ENCODE results near the gene LGI2. TPM values are rescaled to one million over a fixed set of nuclear protein-coding genes. Genes with fewer than 3 reads are reported as not detected.
A peak's percentile ranks its signal among the peaks of the same experiment; 100 is the strongest.

The LGI2 gene
- total RNA-seq, 1 donor from 2014 or later, result 0.84 TPM

GRCh38 chr4:24973747-24974601 is 56.8 kb downstream of the LGI2 start:
- TF ChIP-seq CTCF (IDR thresholded peaks at IDR 0.05), result no peak
- intact Hi-C loops (cut with DNase I), result no loop called here
- H3K27ac ChIP-seq, result peak overlapping the region; percentile 39
- H3K36me3 ChIP-seq, result no peaks in the 10 kb centered on the region
- ATAC-seq, result peak; percentile 83
- H3K27me3 ChIP-seq, result no peaks in the 10 kb centered on the region
- H3K4me1 ChIP-seq, result peaks cover 22% of the 10 kb centered on the region
- no peak overlapping the region for H3K4me3 ChIP-seq
- peak; percentile 91 for DNase-seq
- H3K9me3 ChIP-seq, result no peaks in the 10 kb centered on the region

- H3K4me3 ChIP-seq, result no peak overlapping the region
- intact Hi-C loops (cut with DNase I), result no loop called here
- no peak for ATAC-seq
Measured at GRCh38 chr4:24973404-24973746, 57.4 kb downstream of the LGI2 start.

GRCh38 chr4:24971192-24971591 is 59.6 kb downstream of the LGI2 start:
- Histone ChIP-seq H3K4me3 (no peak overlapping the region), H3K27me3 (no peaks in the 10 kb centered on the region), H3K27ac (no peak overlapping the region), H3K4me1 (peaks cover 15% of the 10 kb centered on the region), H3K9me3 (no peaks in the 10 kb centered on the region), H3K36me3 (no peaks in the 10 kb centered on the region)
- intact Hi-C loops (cut with DNase I), result no loop called here
- ATAC-seq (no peak), DNase-seq (no peak)
- no peak for TF ChIP-seq CTCF (IDR thresholded peaks at IDR 0.05)

More at GRCh38 chr4:24973404-24973746, 57.4 kb downstream of the LGI2 start:
- no peak for DNase-seq
- Histone ChIP-seq H3K36me3 (no peaks in the 10 kb centered on the region), H3K9me3 (no peaks in the 10 kb centered on the region), H3K4me1 (peaks cover 16% of the 10 kb centered on the region), H3K27ac (peak overlapping the region; percentile 39), H3K27me3 (no peaks in the 10 kb centered on the region)
- TF ChIP-seq CTCF (IDR thresholded peaks at IDR 0.05), result no peak

- H3K9me3 ChIP-seq, result no peaks in the 10 kb centered on the region
- H3K27me3 ChIP-seq, result no peaks in the 10 kb centered on the region
- H3K4me3 ChIP-seq, result no peak overlapping the region
- no peak overlapping the region for H3K27ac ChIP-seq
- no peak for ATAC-seq
- H3K4me1 ChIP-seq, result peaks cover 15% of the 10 kb centered on the region
- intact Hi-C loops (cut with DNase I), result no loop called here
- DNase-seq, result no peak
- H3K36me3 ChIP-seq, result no peaks in the 10 kb centered on the region
- no peak for TF ChIP-seq CTCF (IDR thresholded peaks at IDR 0.05)
Measured at GRCh38 chr4:24970635-24971034, 60.1 kb downstream of the LGI2 start.

- DNase-seq (no peak), ATAC-seq (no peak)
- no peaks in the 10 kb centered on the region for H3K27me3 ChIP-seq
- no peak overlapping the region for H3K27ac ChIP-seq
- intact Hi-C loops (cut with DNase I), result no loop called here
- H3K4me1 ChIP-seq, result peaks cover 15% of the 10 kb centered on the region
- no peak overlapping the region for H3K4me3 ChIP-seq
- no peak for TF ChIP-seq CTCF (IDR thresholded peaks at IDR 0.05)
- H3K36me3 ChIP-seq, result no peaks in the 10 kb centered on the region
- H3K9me3 ChIP-seq, result no peaks in the 10 kb centered on the region
Measured at GRCh38 chr4:24970191-24970590, 60.6 kb downstream of the LGI2 start.
